UCSD-AML1 (cell line): ENCODE data around the gene OR1J2.

Experiments
- DNase-seq: peaks from one replicate; lab custom pipeline; 2025; ENCODE audit not compliant: unreplicated experiment; lab: John Stamatoyannopoulos, UW

OR1J2 gene

GRCh38 chr9:122546196-122546595, 35.6 kb downstream of the OR1J2 start:
- DNase-seq, result no peak

- DNase-seq, result no peak
These were observed 40.8 kb downstream of the OR1J2 start for GRCh38 chr9:122551371-122551770.

DNA sequence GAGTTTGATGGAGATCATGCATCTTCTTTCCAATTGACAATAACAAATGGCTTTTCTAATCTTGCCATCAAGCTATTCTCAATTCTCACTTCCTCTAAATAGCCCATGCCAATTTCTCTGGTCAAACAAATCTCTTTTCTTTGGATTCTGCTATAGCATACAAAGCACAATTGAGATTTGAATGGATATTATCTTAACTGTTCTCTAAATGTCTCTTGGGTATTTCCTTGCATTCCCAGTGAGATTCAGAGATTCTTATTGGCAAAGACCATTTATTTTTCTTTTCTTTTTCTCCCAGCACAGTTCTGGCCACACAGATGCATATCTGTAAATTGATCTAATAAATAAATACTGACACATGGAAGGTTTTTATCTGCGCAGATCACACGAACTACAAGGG, 42.2 kb downstream of the OR1J2 start, which contains the start of gene OR1N2:
TSS of gene OR1N2 (plus strand) at position 301 of the 400 bp plus-strand sequence. CDS start 100 bp downstream, outside the sequence.
- DNase-seq, result no peak
